GM12892 (cell line): Measurements from ENCODE around the gene ALS2.
"Not testable (repeated sequence)": the region's sequence is repeated elsewhere in the genome, so short reads cannot be mapped to it uniquely, and the experiment has no call there.

ENCODE experiments used
- POLR2A ChIP-seq: IDR thresholded peaks from 2 replicates; pipeline ENCODE4 v1.6.1; 2011; ENCODE audit warnings: low read depth, low read length, control low read depth
- POLR2AphosphoS5 ChIP-seq: IDR thresholded peaks from 2 replicates; pipeline ENCODE4 v1.6.1; 2011; ENCODE audit warnings: low read depth, low read length, control low read depth

GRCh38 chr2:201798914-201799285 lies 18.2 kb upstream of the ALS2 start:
- TF ChIP-seq POLR2A, POLR2AphosphoS5: not testable (repeated sequence)
